PC-3 (cell line): Measurements from ENCODE around the gene LRRC52.

Experiments
- EZH2phosphoT487 ChIP-seq: fragments of 300-600 bp; sonication (generic); IDR thresholded peaks from 2 replicates; pipeline ENCODE4 v1.6.1; 2018; ENCODE audit warnings: mild to moderate bottlenecking, antibody characterized with exemption, low read length, borderline replicate concordance
- TF ChIP-seq, protein P1 (sequence below): fragments of 300-600 bp; sonication (generic); conservative IDR thresholded peaks from 2 replicates; pipeline ENCODE4 v1.5.1; 2017; ENCODE audit warnings: antibody characterized with exemption, low read depth, mild to moderate bottlenecking, low read length

- TF ChIP-seq, protein P1, sequence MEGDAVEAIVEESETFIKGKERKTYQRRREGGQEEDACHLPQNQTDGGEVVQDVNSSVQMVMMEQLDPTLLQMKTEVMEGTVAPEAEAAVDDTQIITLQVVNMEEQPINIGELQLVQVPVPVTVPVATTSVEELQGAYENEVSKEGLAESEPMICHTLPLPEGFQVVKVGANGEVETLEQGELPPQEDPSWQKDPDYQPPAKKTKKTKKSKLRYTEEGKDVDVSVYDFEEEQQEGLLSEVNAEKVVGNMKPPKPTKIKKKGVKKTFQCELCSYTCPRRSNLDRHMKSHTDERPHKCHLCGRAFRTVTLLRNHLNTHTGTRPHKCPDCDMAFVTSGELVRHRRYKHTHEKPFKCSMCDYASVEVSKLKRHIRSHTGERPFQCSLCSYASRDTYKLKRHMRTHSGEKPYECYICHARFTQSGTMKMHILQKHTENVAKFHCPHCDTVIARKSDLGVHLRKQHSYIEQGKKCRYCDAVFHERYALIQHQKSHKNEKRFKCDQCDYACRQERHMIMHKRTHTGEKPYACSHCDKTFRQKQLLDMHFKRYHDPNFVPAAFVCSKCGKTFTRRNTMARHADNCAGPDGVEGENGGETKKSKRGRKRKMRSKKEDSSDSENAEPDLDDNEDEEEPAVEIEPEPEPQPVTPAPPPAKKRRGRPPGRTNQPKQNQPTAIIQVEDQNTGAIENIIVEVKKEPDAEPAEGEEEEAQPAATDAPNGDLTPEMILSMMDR: no peak
- no peak for TF ChIP-seq EZH2phosphoT487
Measured at GRCh38 chr1:165605246-165605645, 61.4 kb downstream of the LRRC52 start.
